HG03108 (cell line): ENCODE data around the gene MINAR1.

ENCODE experiments used
- ATAC-seq: cut with Tn5 transposase; IDR thresholded peaks from one replicate; pipeline ENCODE4 v1.9.1; 2021; ENCODE audit warnings: moderate library complexity; ENCODE audit not compliant: unreplicated experiment

Gene MINAR1

DNA sequence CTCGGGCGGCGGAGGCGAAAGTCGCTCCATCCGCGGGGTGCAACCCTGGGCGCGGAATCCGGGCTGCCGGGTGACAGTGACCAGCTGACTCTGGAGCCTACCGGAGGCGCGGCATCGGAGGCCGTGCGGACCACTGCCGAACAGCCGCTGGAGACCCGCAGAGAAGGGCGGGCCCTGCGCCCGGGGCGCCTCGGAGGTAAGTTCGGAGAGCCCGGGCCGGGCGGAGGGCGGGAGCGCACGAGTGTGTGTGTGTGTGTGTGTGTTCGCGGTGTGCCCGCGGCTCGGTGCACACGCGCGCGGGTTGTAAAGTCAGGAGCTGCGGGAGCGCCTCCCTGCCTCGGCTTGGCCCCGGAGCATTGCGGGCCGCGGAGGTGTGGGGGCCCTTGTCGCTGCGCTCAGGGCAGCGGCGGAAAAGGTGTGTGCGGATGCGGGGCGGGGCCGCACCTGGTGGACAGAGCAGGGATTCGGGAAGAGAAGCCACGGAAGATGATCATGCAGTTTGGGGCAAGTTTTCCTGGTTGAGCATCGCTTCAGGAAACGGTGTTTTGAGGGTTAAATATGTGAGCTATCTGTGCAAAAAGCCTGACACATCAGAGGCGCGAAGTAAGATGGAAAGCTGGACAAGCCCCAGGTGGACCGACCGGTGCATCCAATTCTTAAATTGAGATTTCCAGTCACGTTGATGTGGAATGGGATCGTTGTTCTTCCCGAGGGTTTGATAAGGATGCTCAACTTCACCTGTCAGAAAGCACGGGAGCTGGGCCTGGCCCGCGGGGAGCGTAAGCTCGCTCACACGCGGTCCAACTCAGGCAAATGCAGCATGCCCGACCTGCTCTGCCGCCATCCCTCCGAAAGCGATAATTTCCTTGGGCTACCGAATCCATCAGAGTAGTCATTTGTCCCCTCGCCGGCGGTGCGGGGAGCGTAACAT lies 474 bp downstream of the MINAR1 start:
- ATAC-seq: no peak

DNA sequence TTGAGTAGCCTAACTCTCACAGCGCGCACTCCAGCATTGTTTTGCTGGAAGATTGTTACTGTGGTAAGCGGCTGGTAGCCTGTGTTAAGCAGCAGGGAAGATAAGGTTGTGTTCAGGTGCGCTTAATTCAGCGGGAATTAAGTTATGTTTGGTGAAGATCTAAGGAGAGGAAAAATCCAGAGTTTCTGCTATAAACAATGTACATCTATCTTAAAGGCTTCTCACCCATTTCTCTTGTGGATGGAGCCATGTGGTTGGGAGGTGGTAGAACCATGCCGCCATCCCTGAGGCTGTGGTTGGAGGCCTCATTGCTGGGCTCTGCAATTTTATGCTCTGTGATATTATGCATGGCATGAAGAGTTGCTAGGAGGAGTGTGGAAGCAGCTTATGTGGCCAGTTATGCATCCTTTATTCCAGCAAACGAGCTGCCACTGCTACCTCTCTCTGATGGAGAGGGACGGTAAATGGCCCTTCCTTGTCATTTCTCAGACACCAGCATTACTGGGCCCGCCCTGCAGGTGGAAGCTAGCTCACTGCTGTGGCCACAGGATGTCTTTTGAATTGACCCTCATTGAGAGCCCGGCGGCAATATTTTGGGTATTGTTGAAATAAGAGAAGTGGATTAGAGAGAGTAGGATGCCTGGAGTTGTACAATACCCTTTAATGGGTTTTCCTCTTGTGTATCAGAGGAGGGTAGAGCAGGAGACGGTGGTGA lies 1.3 kb downstream of the MINAR1 start:
- ATAC-seq: no peak

DNA sequence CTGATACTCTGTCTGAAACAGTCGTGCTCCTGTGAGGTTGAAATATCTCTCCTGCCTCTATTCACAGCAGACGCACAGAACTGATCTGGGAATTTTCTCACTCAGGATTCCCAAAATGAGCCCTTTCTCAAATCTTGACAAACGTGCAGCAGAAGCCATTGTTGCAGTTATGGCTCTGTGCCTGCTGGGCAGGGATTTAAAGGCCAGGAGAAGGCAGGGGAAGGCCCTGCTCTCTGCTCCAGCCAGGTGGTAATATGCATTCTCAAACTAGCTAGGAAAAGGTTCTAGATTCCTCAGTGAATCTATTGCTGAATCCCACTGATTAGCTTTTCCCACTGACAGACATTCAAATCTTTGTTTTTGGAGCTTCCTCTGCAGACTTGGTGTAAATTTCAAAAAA lies 2.2 kb downstream of the MINAR1 start:
- no peak for ATAC-seq

GRCh38 chr15:79436037-79436780 lies 4.1 kb downstream of the MINAR1 start:
- no peak for ATAC-seq

- no peak for ATAC-seq
Observed at GRCh38 chr15:79437275-79438000, 5.3 kb downstream of the MINAR1 start.

- no peak for ATAC-seq
Observed at GRCh38 chr15:79439236-79439635, 7.1 kb downstream of the MINAR1 start.

DNA sequence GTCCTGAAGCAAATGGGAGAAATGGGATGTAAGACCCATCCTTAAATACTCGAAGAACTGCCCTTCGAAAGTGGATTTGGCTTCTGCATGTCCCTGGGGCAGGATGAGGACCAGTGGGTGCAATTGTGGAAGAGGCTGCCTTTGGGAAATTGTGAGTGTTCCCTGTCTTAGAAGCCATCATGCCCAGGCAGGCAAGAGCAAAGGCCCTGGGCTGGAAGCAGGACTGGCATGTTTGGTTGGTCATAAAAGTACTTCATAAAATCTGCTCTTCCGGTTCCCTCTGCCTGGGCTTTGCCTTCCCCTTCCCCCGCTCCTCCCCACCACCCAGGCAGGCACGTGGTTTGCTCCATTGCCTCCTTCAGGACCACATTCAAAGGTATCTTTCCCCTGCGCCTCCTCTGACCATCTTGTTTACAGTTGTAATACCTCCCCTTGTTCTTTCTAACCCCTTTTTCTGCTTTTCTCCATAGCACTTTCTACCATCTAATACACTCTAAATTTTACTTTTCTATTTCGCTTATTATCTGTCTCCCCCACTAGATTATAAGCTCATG lies 8.3 kb downstream of the MINAR1 start:
- ATAC-seq: no peak

- no peak for ATAC-seq
Observed at GRCh38 chr15:79442911-79443310, 10.8 kb downstream of the MINAR1 start.

GRCh38 chr15:79447060-79447459 lies 14.9 kb downstream of the MINAR1 start:
- ATAC-seq: no peak

GRCh38 chr15:79450648-79451047 lies 18.5 kb downstream of the MINAR1 start:
- ATAC-seq: no peak

- no peak for ATAC-seq
Observed at GRCh38 chr15:79451361-79451999, 19.3 kb downstream of the MINAR1 start.

GRCh38 chr15:79452244-79453051 lies 20.3 kb downstream of the MINAR1 start:
- ATAC-seq: no peak

DNA sequence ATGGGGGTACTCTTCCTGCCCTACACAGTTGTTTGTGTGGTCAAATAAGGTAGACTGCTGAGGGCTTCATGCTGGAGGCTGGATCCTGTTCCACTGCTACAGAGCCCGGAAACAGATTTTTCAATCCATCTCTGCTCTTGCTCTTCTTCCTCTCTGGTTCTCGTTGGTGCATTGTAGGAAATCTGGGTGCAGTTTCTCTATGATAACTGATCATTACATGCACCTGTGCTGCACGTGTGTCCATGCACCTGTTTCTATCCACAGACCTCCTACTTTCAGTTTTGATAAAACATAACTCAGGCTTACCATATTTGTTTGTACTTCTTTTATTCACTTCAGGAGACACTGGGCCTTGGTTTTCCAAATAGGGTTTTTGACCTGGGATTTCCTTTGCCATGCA lies 21.3 kb downstream of the MINAR1 start:
- no peak for ATAC-seq

- no peak for ATAC-seq
Observed at GRCh38 chr15:79454063-79454462, 21.9 kb downstream of the MINAR1 start.

DNA sequence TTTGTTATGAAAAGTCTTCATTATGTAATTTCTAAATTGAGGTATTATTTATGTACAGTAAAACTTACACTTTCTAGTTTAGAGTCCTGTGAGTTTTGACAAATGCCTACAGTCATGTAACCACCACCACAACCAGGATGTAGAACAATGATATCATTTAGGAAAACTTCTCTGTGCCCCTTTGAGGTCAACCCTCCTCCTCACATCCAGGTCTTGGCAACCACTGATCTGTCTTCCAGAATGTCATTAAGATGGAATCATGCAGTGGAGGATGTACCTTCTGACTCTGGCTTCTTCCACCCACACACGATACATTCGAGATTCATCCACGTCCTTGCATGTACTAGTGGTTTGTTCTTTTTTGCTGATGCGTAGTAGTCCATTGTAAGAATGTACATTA lies 23.2 kb downstream of the MINAR1 start:
- no peak for ATAC-seq

GRCh38 chr15:79455943-79456342 lies 23.8 kb downstream of the MINAR1 start:
- ATAC-seq: no peak

DNA sequence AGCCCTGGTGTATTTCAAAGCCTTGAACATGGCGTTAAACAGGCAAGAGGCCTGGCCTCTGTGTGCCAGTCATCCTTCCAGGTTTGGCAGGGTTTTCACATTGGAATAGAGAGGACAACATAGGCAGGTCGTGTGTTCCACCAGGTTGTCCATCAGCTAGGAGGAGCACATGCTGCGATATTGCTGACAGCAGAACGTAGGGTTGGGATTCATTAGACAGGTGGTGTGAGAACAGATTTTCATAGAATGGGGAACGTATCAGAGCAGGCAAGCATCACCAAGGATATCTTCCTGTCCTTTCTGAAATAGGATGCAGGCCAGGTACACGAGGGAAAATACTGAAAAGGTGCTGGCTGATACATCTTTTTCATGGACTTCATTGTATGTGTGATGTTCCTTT lies 26.4 kb downstream of the MINAR1 start:
- no peak for ATAC-seq

- ATAC-seq: no peak
Observed at GRCh38 chr15:79459666-79460065, 27.5 kb downstream of the MINAR1 start.
